ENCODE results near the gene IFNW1. TPM values are rescaled to one million over a fixed set of nuclear protein-coding genes. Genes with fewer than 3 reads are reported as not detected.
"Not testable (repeated sequence)": the region's sequence is repeated elsewhere in the genome, so short reads cannot be mapped to it uniquely, and the experiment has no call there.

Gene IFNW1
- polyA plus RNA-seq, 2 donors = not detected

- Histone ChIP-seq H3K36me3 (ENCODE audit: control insufficient read depth in 2 of 2, insufficient read depth in 2 of 2, low read length in 1 of 2) (no peaks in the 10 kb centered on the region), H3K4me3 (ENCODE audit: low read depth in 1 of 2, low read length in 2 of 2) (no peak overlapping the region), H3K4me1 (ENCODE audit: control insufficient read depth in 2 of 2, insufficient read depth in 2 of 2, low read length in 1 of 2) (peaks cover 0 to 2% of the 10 kb centered on the region in 2 donors), H3K27ac (ENCODE audit: low read depth in 2 of 2, low read length in 1 of 2) (no peak overlapping the region), H3K27me3 (ENCODE audit: control insufficient read depth in 1 of 2, insufficient read depth in 2 of 2, low read length in 2 of 2) (no peaks in the 10 kb centered on the region), H3K9me3 (ENCODE audit: control insufficient read depth in 2 of 2, insufficient read depth in 1 of 2, low read depth in 1 of 2, low read length in 1 of 2) (peaks cover 0 to 2% of the 10 kb centered on the region in 2 donors)
- WGBS, 2 donors = 11 to 12% methylated on average over 3 of the region's 3 CpGs
Measured at GRCh38 chr9:21154018-21154608, 12.5 kb upstream of the IFNW1 start.

- no peak overlapping the region for H3K27ac ChIP-seq (ENCODE audit: low read depth in 2 of 2, low read length in 1 of 2)
- no peaks in the 10 kb centered on the region for H3K27me3 ChIP-seq (ENCODE audit: control insufficient read depth in 1 of 2, insufficient read depth in 2 of 2, low read length in 2 of 2)
- H3K9me3 ChIP-seq (ENCODE audit: control insufficient read depth in 2 of 2, insufficient read depth in 1 of 2, low read depth in 1 of 2, low read length in 1 of 2) = peaks cover 0 to 2% of the 10 kb centered on the region in 2 donors
- 40 to 45% methylated on average over 3 of the region's 3 CpGs for WGBS, 2 donors
- no peak overlapping the region for H3K4me3 ChIP-seq (ENCODE audit: low read depth in 1 of 2, low read length in 2 of 2)
- no peaks in the 10 kb centered on the region for H3K36me3 ChIP-seq (ENCODE audit: control insufficient read depth in 2 of 2, insufficient read depth in 2 of 2, low read length in 1 of 2)
- peaks cover 0 to 2% of the 10 kb centered on the region in 2 donors for H3K4me1 ChIP-seq (ENCODE audit: control insufficient read depth in 2 of 2, insufficient read depth in 2 of 2, low read length in 1 of 2)
Measured at GRCh38 chr9:21153336-21154017, 11.8 kb upstream of the IFNW1 start.

GRCh38 chr9:21144603-21145002 is 3.0 kb upstream of the IFNW1 start:
- no peaks in the 10 kb centered on the region for H3K36me3 ChIP-seq (ENCODE audit: control insufficient read depth in 2 of 2, insufficient read depth in 2 of 2, low read length in 1 of 2)
- 50 to 64% methylated on average over 1 of the region's 1 CpG for WGBS, 2 donors
- H3K4me3 ChIP-seq (ENCODE audit: low read depth in 1 of 2, low read length in 2 of 2) = no peak overlapping the region
- H3K9me3 ChIP-seq (ENCODE audit: control insufficient read depth in 2 of 2, insufficient read depth in 1 of 2, low read depth in 1 of 2, low read length in 1 of 2) = peaks cover 0 to 2% of the 10 kb centered on the region in 2 donors
- peaks cover 0 to 2% of the 10 kb centered on the region in 2 donors for H3K4me1 ChIP-seq (ENCODE audit: control insufficient read depth in 2 of 2, insufficient read depth in 2 of 2, low read length in 1 of 2)
- no peaks in the 10 kb centered on the region for H3K27me3 ChIP-seq (ENCODE audit: control insufficient read depth in 1 of 2, insufficient read depth in 2 of 2, low read length in 2 of 2)
- H3K27ac ChIP-seq (ENCODE audit: low read depth in 2 of 2, low read length in 1 of 2) = no peak overlapping the region

GRCh38 chr9:21137020-21137419 is 4.6 kb downstream of the IFNW1 start:
- 71 to 92% methylated on average over 1 of the region's 1 CpG for WGBS, 2 donors
- Histone ChIP-seq H3K4me1 (ENCODE audit: control insufficient read depth in 2 of 2, insufficient read depth in 2 of 2, low read length in 1 of 2) (no peaks in the 10 kb centered on the region), H3K27ac (ENCODE audit: low read depth in 2 of 2, low read length in 1 of 2) (no peak overlapping the region), H3K27me3 (ENCODE audit: control insufficient read depth in 1 of 2, insufficient read depth in 2 of 2, low read length in 2 of 2) (no peaks in the 10 kb centered on the region), H3K9me3 (ENCODE audit: control insufficient read depth in 2 of 2, insufficient read depth in 1 of 2, low read depth in 1 of 2, low read length in 1 of 2) (no peaks in the 10 kb centered on the region), H3K4me3 (ENCODE audit: low read depth in 1 of 2, low read length in 2 of 2) (no peak overlapping the region), H3K36me3 (ENCODE audit: control insufficient read depth in 2 of 2, insufficient read depth in 2 of 2, low read length in 1 of 2) (no peaks in the 10 kb centered on the region)

- WGBS, 2 donors = 68 to 78% methylated on average over 3 of the region's 3 CpGs
- Histone ChIP-seq H3K4me3 (ENCODE audit: low read depth in 1 of 2, low read length in 2 of 2) (no peak overlapping the region), H3K4me1 (ENCODE audit: control insufficient read depth in 2 of 2, insufficient read depth in 2 of 2, low read length in 1 of 2) (no peaks in the 10 kb centered on the region), H3K9me3 (ENCODE audit: control insufficient read depth in 2 of 2, insufficient read depth in 1 of 2, low read depth in 1 of 2, low read length in 1 of 2) (no peaks in the 10 kb centered on the region), H3K27me3 (ENCODE audit: control insufficient read depth in 1 of 2, insufficient read depth in 2 of 2, low read length in 2 of 2) (no peaks in the 10 kb centered on the region), H3K36me3 (ENCODE audit: control insufficient read depth in 2 of 2, insufficient read depth in 2 of 2, low read length in 1 of 2) (no peaks in the 10 kb centered on the region), H3K27ac (ENCODE audit: low read depth in 2 of 2, low read length in 1 of 2) (no peak overlapping the region)
Measured at GRCh38 chr9:21135736-21136135, 5.9 kb downstream of the IFNW1 start.

- H3K4me3 ChIP-seq (ENCODE audit: low read depth in 1 of 2, low read length in 2 of 2); H3K27me3 ChIP-seq (ENCODE audit: control insufficient read depth in 1 of 2, insufficient read depth in 2 of 2, low read length in 2 of 2); H3K4me1 ChIP-seq (ENCODE audit: control insufficient read depth in 2 of 2, insufficient read depth in 2 of 2, low read length in 1 of 2); H3K9me3 ChIP-seq (ENCODE audit: control insufficient read depth in 2 of 2, insufficient read depth in 1 of 2, low read depth in 1 of 2, low read length in 1 of 2); H3K36me3 ChIP-seq (ENCODE audit: control insufficient read depth in 2 of 2, insufficient read depth in 2 of 2, low read length in 1 of 2); H3K27ac ChIP-seq (ENCODE audit: low read depth in 2 of 2, low read length in 1 of 2): not testable (repeated sequence)
Measured at GRCh38 chr9:21128186-21128585, 13.4 kb downstream of the IFNW1 start.

- no peaks in the 10 kb centered on the region for H3K36me3 ChIP-seq (ENCODE audit: control insufficient read depth in 2 of 2, insufficient read depth in 2 of 2, low read length in 1 of 2)
- 82 to 87% methylated on average over 4 of the region's 4 CpGs for WGBS, 2 donors
- no peaks in the 10 kb centered on the region for H3K9me3 ChIP-seq (ENCODE audit: control insufficient read depth in 2 of 2, insufficient read depth in 1 of 2, low read depth in 1 of 2, low read length in 1 of 2)
Measured at GRCh38 chr9:21121595-21122251, 19.9 kb downstream of the IFNW1 start.

GRCh38 chr9:21121079-21121478 is 20.6 kb downstream of the IFNW1 start:
- H3K4me3 ChIP-seq (ENCODE audit: low read depth in 1 of 2, low read length in 2 of 2) = no peak overlapping the region
- H3K27ac ChIP-seq (ENCODE audit: low read depth in 2 of 2, low read length in 1 of 2) = no peak overlapping the region
- H3K36me3 ChIP-seq (ENCODE audit: control insufficient read depth in 2 of 2, insufficient read depth in 2 of 2, low read length in 1 of 2) = no peaks in the 10 kb centered on the region
- no peaks in the 10 kb centered on the region for H3K27me3 ChIP-seq (ENCODE audit: control insufficient read depth in 1 of 2, insufficient read depth in 2 of 2, low read length in 2 of 2)
- no peaks in the 10 kb centered on the region for H3K4me1 ChIP-seq (ENCODE audit: control insufficient read depth in 2 of 2, insufficient read depth in 2 of 2, low read length in 1 of 2)
- no peaks in the 10 kb centered on the region for H3K9me3 ChIP-seq (ENCODE audit: control insufficient read depth in 2 of 2, insufficient read depth in 1 of 2, low read depth in 1 of 2, low read length in 1 of 2)
- 78 to 90% methylated on average over 2 of the region's 2 CpGs for WGBS, 2 donors

More at GRCh38 chr9:21121595-21122251, 19.9 kb downstream of the IFNW1 start:
- H3K27me3 ChIP-seq (ENCODE audit: control insufficient read depth in 1 of 2, insufficient read depth in 2 of 2, low read length in 2 of 2) = no peaks in the 10 kb centered on the region
- H3K4me1 ChIP-seq (ENCODE audit: control insufficient read depth in 2 of 2, insufficient read depth in 2 of 2, low read length in 1 of 2) = no peaks in the 10 kb centered on the region
- H3K4me3 ChIP-seq (ENCODE audit: low read depth in 1 of 2, low read length in 2 of 2) = no peak overlapping the region
- no peak overlapping the region for H3K27ac ChIP-seq (ENCODE audit: low read depth in 2 of 2, low read length in 1 of 2)

- H3K4me3 ChIP-seq (ENCODE audit: low read depth in 1 of 2, low read length in 2 of 2) = no peak overlapping the region
- 73% methylated on average over 7 of the region's 7 CpGs for WGBS, 2 donors
Measured at GRCh38 chr9:21119093-21119770, 22.4 kb downstream of the IFNW1 start.

More at GRCh38 chr9:21119093-21119770, 22.4 kb downstream of the IFNW1 start:
- Histone ChIP-seq H3K36me3 (ENCODE audit: control insufficient read depth in 2 of 2, insufficient read depth in 2 of 2, low read length in 1 of 2) (no peaks in the 10 kb centered on the region), H3K4me1 (ENCODE audit: control insufficient read depth in 2 of 2, insufficient read depth in 2 of 2, low read length in 1 of 2) (no peaks in the 10 kb centered on the region), H3K9me3 (ENCODE audit: control insufficient read depth in 2 of 2, insufficient read depth in 1 of 2, low read depth in 1 of 2, low read length in 1 of 2) (no peaks in the 10 kb centered on the region), H3K27me3 (ENCODE audit: control insufficient read depth in 1 of 2, insufficient read depth in 2 of 2, low read length in 2 of 2) (no peaks in the 10 kb centered on the region), H3K27ac (ENCODE audit: low read depth in 2 of 2, low read length in 1 of 2) (no peak overlapping the region)

All from esophagus (tissue), 2 donors.